Lung (tissue), 12 donors: ENCODE measurements around the gene DIS3L2. TPM values are rescaled to one million over a fixed set of nuclear protein-coding genes. Genes with fewer than 3 reads are reported as not detected.
"Not testable (repeated sequence)": the region's sequence is repeated elsewhere in the genome, so short reads cannot be mapped to it uniquely, and the experiment has no call there.

Experiments used
- ATAC-seq: fragments of 200-7000 bp; cut with Tn5 transposase; one replicate; pipeline ENCODE4 v1.9.1; 2020; ENCODE audit warnings: moderate number of reproducible peaks; ENCODE audit not compliant: insufficient read depth, low FRiP score
- DNase-seq, 3 donors: peaks; one replicate each; pipeline ENCODE4 v3.0.0-alpha.2; 2013 to 2017
- H3K27ac ChIP-seq, 2 donors: one replicate each; pipeline ENCODE4 v1.5.1; 2013; ENCODE audit warnings: mild to moderate bottlenecking in 2 of 2, moderate library complexity in 2 of 2, control low read depth in 1 of 2, inconsistent platforms in 1 of 2, low read depth in 1 of 2, low read length in 1 of 2
- H3K27me3 ChIP-seq, 3 donors: one replicate each; pipeline ENCODE4 v1.5.1; 2013; ENCODE audit warnings: low read length in 2 of 3; ENCODE audit not compliant: control insufficient read depth in 3 of 3, insufficient read depth in 3 of 3
- H3K36me3 ChIP-seq, 4 donors: one replicate each; pipeline ENCODE4 v1.5.1; 2013; ENCODE audit warnings: low read length in 4 of 4, mild to moderate bottlenecking in 1 of 4, moderate library complexity in 1 of 4; ENCODE audit not compliant: control insufficient read depth in 4 of 4, insufficient read depth in 4 of 4
- H3K4me1 ChIP-seq, 5 donors: one replicate each; pipeline ENCODE4 v1.5.1; 2013; ENCODE audit warnings: low read length in 5 of 5, mild to moderate bottlenecking in 2 of 5, moderate library complexity in 1 of 5; ENCODE audit not compliant: control insufficient read depth in 5 of 5, insufficient read depth in 5 of 5
- H3K4me3 ChIP-seq: one replicate; pipeline ENCODE4 v1.5.1; 2013; ENCODE audit warnings: mild to moderate bottlenecking, control low read depth, moderate library complexity
- H3K9ac ChIP-seq, 2 donors: one replicate each; pipeline ENCODE4 v1.5.1; 2013; ENCODE audit warnings: low read length in 2 of 2, control low read depth in 1 of 2; ENCODE audit not compliant: insufficient read depth in 1 of 2
- H3K9me3 ChIP-seq, 4 donors: one replicate each; pipeline ENCODE4 v1.5.1; 2013; ENCODE audit warnings: low read length in 3 of 4, mild to moderate bottlenecking in 1 of 4, moderate library complexity in 1 of 4; ENCODE audit not compliant: control insufficient read depth in 4 of 4, insufficient read depth in 3 of 4
- WGBS, 2 donors: extraction: QIAGEN DNeasy Blood & Tissue Kit; methylation state at CpG; one replicate each; pipeline ENCODE4 v1.1.7; 2013; 5-methylcytosine and 5-hydroxymethylcytosine counted together
- polyA plus RNA-seq, 2 donors: library from polyadenylated mRNA; stranded (reverse); fragments of 200-250 nt; gene quantifications; one replicate each; pipeline ENCODE4 v1.2.1, GENCODE V29; 2013
- total RNA-seq, 2 donors: library from RNA; depleted of rRNA in 1 of 2; stranded (reverse); fragments of >200 nt in 1 of 2; gene quantifications; one replicate each; pipeline ENCODE4 v1.2.1, GENCODE V29; 2014 to 2021
- TF ChIP-seq, protein P1 (sequence below): IDR thresholded peaks from 2 replicates; pipeline ENCODE4 v1.5.1; 2012; ENCODE audit warnings: mild to moderate bottlenecking; ENCODE audit errors: control extremely low read depth, extremely low read depth
- donor health status: control.
- donor health status: control.
- donor health status: Bipolar disorder and iron deficiency.
- donor health status: healthy.
- donor health status: DM: yes; HTN: yes; CAD: no.

Gene DIS3L2
- total and polyA plus RNA-seq, 4 donors, result 12.7 to 41.0 (median 31.1) TPM

DNA sequence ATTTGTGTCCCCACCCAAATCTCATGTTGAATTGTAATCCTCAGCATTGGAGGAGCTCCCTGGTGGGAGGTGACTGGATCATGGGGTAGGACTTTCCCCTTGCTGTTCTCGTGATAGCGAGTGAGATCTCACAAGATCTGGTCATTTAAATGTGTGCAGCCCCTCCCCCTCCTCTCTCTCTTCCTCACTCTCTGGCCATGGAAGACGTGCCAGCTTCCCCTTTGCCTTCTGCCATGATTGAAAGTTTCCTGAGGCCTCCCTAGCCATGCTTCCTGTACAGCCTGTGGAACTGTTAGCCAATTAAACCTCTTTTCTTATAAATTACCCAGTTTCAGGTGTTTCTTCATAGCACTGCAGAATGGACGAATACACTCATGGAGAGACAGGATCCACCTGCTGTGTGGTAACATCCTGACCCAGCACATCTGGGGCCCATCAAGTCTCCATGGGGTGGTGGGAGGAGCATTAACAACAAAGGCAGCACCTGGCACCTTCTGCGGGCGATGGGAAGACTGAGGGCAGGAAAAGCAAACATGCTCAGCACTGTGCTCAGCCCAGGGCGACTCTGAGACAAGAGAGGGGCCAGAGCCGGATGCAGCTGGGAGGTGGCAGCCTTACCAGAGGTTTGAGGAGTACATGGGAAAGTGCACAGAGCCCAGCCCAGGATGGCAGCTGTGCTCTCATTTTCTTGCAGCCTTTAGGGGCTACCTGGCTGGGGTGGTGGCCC is 400.8 kb downstream of the DIS3L2 start:
- TF ChIP-seq, protein P1, sequence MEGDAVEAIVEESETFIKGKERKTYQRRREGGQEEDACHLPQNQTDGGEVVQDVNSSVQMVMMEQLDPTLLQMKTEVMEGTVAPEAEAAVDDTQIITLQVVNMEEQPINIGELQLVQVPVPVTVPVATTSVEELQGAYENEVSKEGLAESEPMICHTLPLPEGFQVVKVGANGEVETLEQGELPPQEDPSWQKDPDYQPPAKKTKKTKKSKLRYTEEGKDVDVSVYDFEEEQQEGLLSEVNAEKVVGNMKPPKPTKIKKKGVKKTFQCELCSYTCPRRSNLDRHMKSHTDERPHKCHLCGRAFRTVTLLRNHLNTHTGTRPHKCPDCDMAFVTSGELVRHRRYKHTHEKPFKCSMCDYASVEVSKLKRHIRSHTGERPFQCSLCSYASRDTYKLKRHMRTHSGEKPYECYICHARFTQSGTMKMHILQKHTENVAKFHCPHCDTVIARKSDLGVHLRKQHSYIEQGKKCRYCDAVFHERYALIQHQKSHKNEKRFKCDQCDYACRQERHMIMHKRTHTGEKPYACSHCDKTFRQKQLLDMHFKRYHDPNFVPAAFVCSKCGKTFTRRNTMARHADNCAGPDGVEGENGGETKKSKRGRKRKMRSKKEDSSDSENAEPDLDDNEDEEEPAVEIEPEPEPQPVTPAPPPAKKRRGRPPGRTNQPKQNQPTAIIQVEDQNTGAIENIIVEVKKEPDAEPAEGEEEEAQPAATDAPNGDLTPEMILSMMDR, result no peak
- 68 to 80% methylated on average over 8 of the region's 8 CpGs for WGBS, 2 donors
- H3K9me3 ChIP-seq, result no peaks in the 10 kb centered on the region
- H3K9ac ChIP-seq, result no peak overlapping the region
- DNase-seq, result no peak
- no peaks in the 10 kb centered on the region for H3K36me3 ChIP-seq
- no peaks in the 10 kb centered on the region for H3K27me3 ChIP-seq
- no peak overlapping the region for H3K4me3 ChIP-seq
- peaks cover 0 to 4% (median 0%) of the 10 kb centered on the region in 5 donors for H3K4me1 ChIP-seq
- no peak overlapping the region for H3K27ac ChIP-seq
- no peak for ATAC-seq

DNA sequence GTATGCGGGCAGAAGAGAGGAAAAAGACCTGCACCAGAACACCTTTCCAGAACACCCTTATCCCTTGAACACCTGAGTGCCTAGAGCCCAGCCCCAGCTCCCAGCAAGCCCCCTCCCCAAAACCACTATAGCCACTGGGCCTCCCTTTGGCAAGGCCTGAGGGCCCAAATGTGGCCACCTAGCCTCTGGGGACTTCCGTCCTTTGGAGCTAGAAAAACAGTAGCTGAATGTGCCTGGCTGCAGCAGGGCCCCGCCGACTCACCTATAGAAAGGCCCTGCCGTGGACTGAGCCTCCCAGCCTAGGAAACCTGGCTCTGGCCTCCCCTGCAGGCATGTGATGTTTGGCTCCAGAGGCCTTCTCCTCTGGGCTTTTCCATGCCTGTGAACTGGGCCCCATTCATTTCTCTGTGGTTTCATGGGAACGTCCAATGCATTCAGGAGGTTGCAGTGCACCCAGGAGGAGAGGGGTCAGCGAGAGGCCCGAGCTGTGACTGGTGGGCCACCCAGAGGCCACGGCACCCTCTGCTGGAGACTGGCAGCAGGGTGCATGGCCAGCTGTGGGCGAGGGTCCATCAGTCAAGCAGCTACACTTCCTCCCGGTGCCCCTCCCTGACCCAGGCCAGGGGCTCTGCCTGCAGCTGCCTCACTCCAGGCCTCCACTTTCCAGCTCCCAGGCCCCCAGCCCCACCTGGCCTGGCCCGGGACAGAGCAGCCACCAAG is 401.7 kb downstream of the DIS3L2 start:
- H3K9me3 ChIP-seq, H3K36me3 ChIP-seq, DNase-seq, H3K27ac ChIP-seq, H3K9ac ChIP-seq, H3K27me3 ChIP-seq, H3K4me3 ChIP-seq, ATAC-seq, H3K4me1 ChIP-seq: not testable (repeated sequence)
- 78 to 83% methylated on average over 12 of the region's 12 CpGs for WGBS, 2 donors

DNA sequence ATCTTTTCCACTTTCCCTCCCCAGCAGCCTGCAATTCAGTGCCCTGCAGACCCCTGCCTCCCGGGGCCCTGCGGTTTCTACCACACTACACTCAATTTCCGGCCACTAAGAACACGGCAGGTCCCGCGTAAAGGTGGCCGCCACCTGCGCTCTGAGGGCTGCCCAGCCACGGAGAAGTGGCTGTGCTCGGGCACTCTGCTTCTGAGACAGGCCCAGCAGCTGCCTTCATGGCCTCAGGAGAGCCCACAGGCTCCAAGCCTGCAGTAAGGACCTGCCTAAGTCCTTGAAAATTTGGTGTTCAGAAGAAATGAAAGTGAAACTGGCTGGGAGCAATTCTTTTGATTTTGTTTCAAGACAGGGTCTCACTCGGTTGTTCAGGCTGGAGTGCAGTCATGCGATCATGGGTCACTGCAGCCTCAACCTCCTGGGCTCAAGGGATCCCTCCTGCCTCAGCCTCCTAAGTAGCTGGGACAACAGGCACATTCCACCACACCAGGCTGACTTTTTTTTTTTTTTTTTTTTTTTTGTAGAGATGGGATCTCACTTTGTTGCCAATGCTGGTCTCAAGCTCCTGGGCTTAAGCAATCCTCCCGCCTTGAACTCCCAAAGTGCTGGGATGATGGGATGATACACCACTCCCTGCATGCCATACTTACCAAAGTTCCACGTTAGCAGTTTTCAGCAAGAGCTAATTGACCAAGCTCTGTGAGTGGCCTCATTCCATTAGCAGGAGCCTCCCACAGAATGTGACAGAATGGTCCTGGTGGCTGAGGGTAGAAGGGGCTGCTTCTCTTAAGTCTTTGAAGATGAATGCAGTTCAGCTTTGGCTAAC is 402.5 kb downstream of the DIS3L2 start:
- Histone ChIP-seq H3K36me3 (no peaks in the 10 kb centered on the region), H3K27ac (no peak overlapping the region), H3K27me3 (no peaks in the 10 kb centered on the region), H3K4me1 (peaks cover 0 to 4% (median 0%) of the 10 kb centered on the region in 5 donors), H3K9me3 (peaks cover 0 to 2% (median 0%) of the 10 kb centered on the region in 4 donors), H3K4me3 (no peak overlapping the region), H3K9ac (no peak overlapping the region)
- TF ChIP-seq, protein P1, result no peak
- DNase-seq (peak in 1 of 3 donors; percentile 32), ATAC-seq (no peak)
- WGBS, 2 donors, result 44 to 53% methylated on average over 14 of the region's 14 CpGs

DNA sequence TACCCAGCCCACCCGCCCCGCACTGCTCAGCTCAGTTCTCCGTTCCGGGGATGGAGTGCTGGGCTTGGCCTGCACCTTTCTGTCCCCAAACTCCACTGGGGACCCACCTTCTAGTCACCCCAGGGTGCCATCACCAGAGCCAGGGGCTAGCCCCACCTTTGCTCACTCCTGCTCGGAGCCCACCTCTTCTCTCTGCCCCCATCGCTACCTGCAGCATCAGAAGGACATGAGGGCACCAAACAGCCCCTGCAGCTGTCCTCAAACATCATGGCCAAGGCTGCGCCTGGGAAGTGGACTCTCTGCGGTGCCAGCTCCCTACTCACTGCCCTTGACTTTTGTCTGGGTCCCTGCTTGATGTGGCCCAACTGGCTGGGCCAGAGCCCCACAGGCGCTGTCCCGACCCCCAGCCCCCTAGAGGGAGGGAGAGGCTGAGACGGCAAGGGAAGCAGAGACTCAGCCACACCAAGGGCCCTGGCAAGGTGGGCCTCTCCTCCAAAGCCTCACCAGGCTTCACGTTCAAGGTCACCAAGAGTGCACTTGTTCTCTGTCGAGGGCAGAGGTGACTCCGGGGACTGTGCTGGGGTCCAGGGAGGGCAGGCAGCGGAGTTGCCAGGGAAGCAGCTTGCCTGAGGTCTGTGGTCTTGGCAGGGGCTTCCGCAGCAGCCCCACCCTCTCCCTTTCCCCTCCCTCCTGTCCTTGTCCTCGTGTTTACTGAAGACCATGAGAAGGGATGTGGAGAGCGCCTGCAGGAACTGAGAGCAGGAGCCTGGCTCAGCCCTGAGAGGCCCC is 403.5 kb downstream of the DIS3L2 start:
- DNase-seq, H3K4me3 ChIP-seq, H3K9me3 ChIP-seq, H3K9ac ChIP-seq, H3K27ac ChIP-seq, H3K36me3 ChIP-seq, H3K4me1 ChIP-seq, ATAC-seq, H3K27me3 ChIP-seq: not testable (repeated sequence)
- 62 to 69% methylated on average over 17 to 18 of the region's 18 CpGs for WGBS, 2 donors
